Measurements from ENCODE around the gene MAN1B1. TPM values are rescaled to one million over a fixed set of nuclear protein-coding genes. Genes with fewer than 3 reads are reported as not detected.

Gene MAN1B1
- total RNA-seq, 1 donor from 2014 or later = 54.0 TPM

DNA sequence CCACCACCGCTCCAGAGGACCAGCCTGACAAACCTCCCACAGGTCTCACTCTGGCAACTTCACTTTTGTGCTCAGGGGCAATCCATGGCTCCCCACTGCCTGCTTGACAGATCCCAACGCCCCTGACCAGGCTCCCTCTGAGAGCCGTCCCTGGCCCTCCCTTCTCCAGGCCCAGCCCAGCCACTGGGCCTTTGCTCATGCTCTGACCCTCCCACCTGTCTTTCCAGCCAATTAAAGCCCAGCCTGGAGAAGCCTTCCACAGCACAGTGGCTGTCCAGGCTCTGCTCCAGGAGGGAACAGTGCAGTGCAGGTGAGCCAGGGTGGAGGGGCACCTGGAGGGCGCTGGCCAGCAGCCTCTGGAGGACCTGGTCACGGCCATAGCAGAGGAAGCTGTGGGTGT lies 36.2 kb upstream of the MAN1B1 start:
- H3K27me3 Mint-ChIP-seq (ENCODE audit: low read depth) = peaks cover 77% of the 10 kb centered on the region
- TF ChIP-seq, protein P1, sequence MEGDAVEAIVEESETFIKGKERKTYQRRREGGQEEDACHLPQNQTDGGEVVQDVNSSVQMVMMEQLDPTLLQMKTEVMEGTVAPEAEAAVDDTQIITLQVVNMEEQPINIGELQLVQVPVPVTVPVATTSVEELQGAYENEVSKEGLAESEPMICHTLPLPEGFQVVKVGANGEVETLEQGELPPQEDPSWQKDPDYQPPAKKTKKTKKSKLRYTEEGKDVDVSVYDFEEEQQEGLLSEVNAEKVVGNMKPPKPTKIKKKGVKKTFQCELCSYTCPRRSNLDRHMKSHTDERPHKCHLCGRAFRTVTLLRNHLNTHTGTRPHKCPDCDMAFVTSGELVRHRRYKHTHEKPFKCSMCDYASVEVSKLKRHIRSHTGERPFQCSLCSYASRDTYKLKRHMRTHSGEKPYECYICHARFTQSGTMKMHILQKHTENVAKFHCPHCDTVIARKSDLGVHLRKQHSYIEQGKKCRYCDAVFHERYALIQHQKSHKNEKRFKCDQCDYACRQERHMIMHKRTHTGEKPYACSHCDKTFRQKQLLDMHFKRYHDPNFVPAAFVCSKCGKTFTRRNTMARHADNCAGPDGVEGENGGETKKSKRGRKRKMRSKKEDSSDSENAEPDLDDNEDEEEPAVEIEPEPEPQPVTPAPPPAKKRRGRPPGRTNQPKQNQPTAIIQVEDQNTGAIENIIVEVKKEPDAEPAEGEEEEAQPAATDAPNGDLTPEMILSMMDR (conservative IDR thresholded peaks at IDR 0.05) = no peak
- H3K36me3 Mint-ChIP-seq (ENCODE audit: low read depth) = no peaks in the 10 kb centered on the region

DNA sequence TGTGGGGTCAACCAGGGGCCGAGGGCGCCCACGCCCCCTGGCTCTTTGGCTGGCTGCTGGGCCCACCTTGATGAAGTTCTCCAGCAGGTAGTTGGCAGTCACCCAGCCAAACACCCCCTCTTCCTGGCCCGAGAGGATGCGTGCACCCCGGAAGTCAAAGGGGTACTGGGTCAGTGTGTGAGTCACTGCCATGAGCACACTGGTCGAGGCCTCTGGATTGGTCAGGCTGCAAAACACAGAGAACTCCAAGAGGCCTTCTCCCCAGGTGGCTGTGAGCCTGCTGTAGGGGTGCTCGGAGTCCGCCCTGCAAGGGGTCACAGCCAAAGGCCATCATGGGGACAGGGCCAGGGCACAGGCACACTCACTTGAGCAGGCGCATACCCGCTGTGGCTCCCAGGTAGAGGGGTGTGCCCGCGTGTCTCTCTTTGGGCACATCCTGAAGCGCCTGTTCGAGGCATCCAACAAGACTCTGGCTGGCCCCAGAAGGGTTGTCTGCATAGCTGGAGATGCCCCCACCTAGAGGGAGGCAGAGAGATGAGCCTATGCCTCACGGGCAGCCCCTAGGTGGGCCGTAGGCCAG lies 35.5 kb upstream of the MAN1B1 start:
- Mint-ChIP-seq H3K4me1 (no peaks in the 10 kb centered on the region), H3K27me3 (ENCODE audit: low read depth) (peaks cover 84% of the 10 kb centered on the region), H3K36me3 (ENCODE audit: low read depth) (no peaks in the 10 kb centered on the region), H3K4me3 (no peak overlapping the region), H3K27ac (ENCODE audit: unreplicated experiment) (no peak overlapping the region), H3K9me3 (no peaks in the 10 kb centered on the region)
- DNase-seq (ENCODE audit: low read depth, low spot score) = no peak
- TF ChIP-seq, protein P1 (conservative IDR thresholded peaks at IDR 0.05) = no peak

More for the DNA sequence above, 36.2 kb upstream of the MAN1B1 start:
- H3K4me3 Mint-ChIP-seq = no peak overlapping the region
- no peak overlapping the region for H3K27ac Mint-ChIP-seq (ENCODE audit: unreplicated experiment)
- DNase-seq (ENCODE audit: low read depth, low spot score) = no peak
- no peaks in the 10 kb centered on the region for H3K9me3 Mint-ChIP-seq
- H3K4me1 Mint-ChIP-seq = no peaks in the 10 kb centered on the region

- Mint-ChIP-seq H3K4me1 (no peaks in the 10 kb centered on the region), H3K27me3 (ENCODE audit: low read depth) (peaks cover 82% of the 10 kb centered on the region)
These were observed 34.5 kb upstream of the MAN1B1 start for GRCh38 chr9:137052293-137052692.

GRCh38 chr9:137052998-137053943 lies 33.5 kb upstream of the MAN1B1 start:
- no peak overlapping the region for H3K27ac Mint-ChIP-seq (ENCODE audit: unreplicated experiment)
- H3K4me1 Mint-ChIP-seq = no peaks in the 10 kb centered on the region
- DNase-seq (ENCODE audit: low read depth, low spot score) = no peak
- H3K9me3 Mint-ChIP-seq = no peaks in the 10 kb centered on the region
- TF ChIP-seq, protein P1 (conservative IDR thresholded peaks at IDR 0.05) = no peak
- no peak overlapping the region for H3K4me3 Mint-ChIP-seq
- H3K36me3 Mint-ChIP-seq (ENCODE audit: low read depth) = no peaks in the 10 kb centered on the region
- H3K27me3 Mint-ChIP-seq (ENCODE audit: low read depth) = peaks cover 83% of the 10 kb centered on the region

More at GRCh38 chr9:137052293-137052692, 34.5 kb upstream of the MAN1B1 start:
- Mint-ChIP-seq H3K9me3 (no peaks in the 10 kb centered on the region), H3K36me3 (ENCODE audit: low read depth) (no peaks in the 10 kb centered on the region), H3K4me3 (no peak overlapping the region), H3K27ac (ENCODE audit: unreplicated experiment) (no peak overlapping the region)
- no peak for DNase-seq (ENCODE audit: low read depth, low spot score)
- TF ChIP-seq, protein P1 (conservative IDR thresholded peaks at IDR 0.05) = no peak

GRCh38 chr9:137053944-137054931 lies 32.5 kb upstream of the MAN1B1 start, which contains the start of gene ENTPD2:
Gene ENTPD2 (minus strand): TSS chr9:137054061. CDS start chr9:137053997, 64 bp downstream.
- H3K27me3 Mint-ChIP-seq (ENCODE audit: low read depth) = peaks cover 84% of the 10 kb centered on the region
- H3K4me1 Mint-ChIP-seq = no peaks in the 10 kb centered on the region
- no peaks in the 10 kb centered on the region for H3K36me3 Mint-ChIP-seq (ENCODE audit: low read depth)
- H3K9me3 Mint-ChIP-seq = no peaks in the 10 kb centered on the region
- H3K27ac Mint-ChIP-seq (ENCODE audit: unreplicated experiment) = no peak within 1 kb of the TSS
- TF ChIP-seq, protein P1 (conservative IDR thresholded peaks at IDR 0.05) = no peak
- no peak for DNase-seq (ENCODE audit: low read depth, low spot score)
- no peak within 1 kb of the TSS for H3K4me3 Mint-ChIP-seq

Measured in neural crest cell (in vitro differentiated cells).